NT2/D1 (cell line): ENCODE measurements around the gene CDK5RAP2.

Experiments
- DNase-seq: peaks from one replicate; pipeline ENCODE4 v3.0.0-alpha.2; 2011; ENCODE audit warnings: low read depth, low spot score
- H3K27me3 ChIP-seq: 2 replicates; pipeline ENCODE4 v1.6.0; 2011; ENCODE audit warnings: mild to moderate bottlenecking; ENCODE audit not compliant: insufficient read length, insufficient read depth
- H3K36me3 ChIP-seq: 2 replicates; pipeline ENCODE4 v1.6.1; 2011; ENCODE audit warnings: mild to moderate bottlenecking, low read length, mixed read lengths; ENCODE audit not compliant: insufficient read depth, insufficient read length
- H3K4me1 ChIP-seq: 2 replicates; pipeline ENCODE4 v1.5.1; 2011; ENCODE audit not compliant: insufficient read depth, insufficient read length
- H3K4me3 ChIP-seq: 2 replicates; pipeline ENCODE4 v1.5.1; 2011; ENCODE audit warnings: low read depth; ENCODE audit not compliant: insufficient read length
- H3K9ac ChIP-seq: 2 replicates; pipeline ENCODE4 v1.6.0; 2011; ENCODE audit warnings: low read depth; ENCODE audit not compliant: insufficient read length
- H3K9me3 ChIP-seq: 2 replicates; pipeline ENCODE4 v1.5.1; 2011; ENCODE audit warnings: mild to moderate bottlenecking, low read length; ENCODE audit not compliant: insufficient read depth
- SUZ12 ChIP-seq: IDR thresholded peaks from 2 replicates; pipeline ENCODE4 v1.6.1; 2011; ENCODE audit not compliant: insufficient read length, insufficient read depth; ENCODE audit errors: extremely low read depth
- YY1 ChIP-seq: IDR thresholded peaks from 2 replicates; pipeline ENCODE4 v1.6.1; 2011; ENCODE audit not compliant: insufficient read length, insufficient read depth
- ZNF274 ChIP-seq: IDR thresholded peaks from 2 replicates; pipeline ENCODE4 v1.6.1; 2011; ENCODE audit warnings: mild to moderate bottlenecking, low read depth, low read length

CDK5RAP2 gene

DNA sequence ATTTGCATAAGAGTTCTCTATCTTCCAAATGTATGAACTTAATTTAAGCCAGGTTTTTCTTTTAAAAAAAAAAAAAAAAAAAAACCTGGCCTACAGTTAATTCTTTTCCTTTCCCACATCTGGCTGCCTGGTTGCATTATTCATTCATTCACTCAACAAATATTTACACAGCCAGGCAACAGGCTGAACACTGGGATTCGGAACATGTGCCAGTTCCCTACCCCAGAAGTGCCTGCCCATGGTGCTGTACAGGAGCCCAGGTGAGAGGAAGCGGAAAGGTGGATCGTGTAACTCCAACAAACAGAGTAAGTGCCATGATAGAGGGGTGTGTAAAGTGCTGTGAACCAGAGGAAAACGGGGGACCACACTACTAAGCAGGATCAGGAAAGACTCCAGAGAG, 93.6 kb downstream of the CDK5RAP2 start:
- TF ChIP-seq ZNF274 (no peak), YY1 (no peak), SUZ12 (no peak)
- no peaks in the 10 kb centered on the region for H3K9me3 ChIP-seq
- peaks cover 3% of the 10 kb centered on the region for H3K4me1 ChIP-seq
- H3K36me3 ChIP-seq, result peaks cover 62% of the 10 kb centered on the region
- DNase-seq, result no peak
- no peaks in the 10 kb centered on the region for H3K27me3 ChIP-seq
- H3K4me3 ChIP-seq, result no peak overlapping the region
- H3K9ac ChIP-seq, result no peak overlapping the region

DNA sequence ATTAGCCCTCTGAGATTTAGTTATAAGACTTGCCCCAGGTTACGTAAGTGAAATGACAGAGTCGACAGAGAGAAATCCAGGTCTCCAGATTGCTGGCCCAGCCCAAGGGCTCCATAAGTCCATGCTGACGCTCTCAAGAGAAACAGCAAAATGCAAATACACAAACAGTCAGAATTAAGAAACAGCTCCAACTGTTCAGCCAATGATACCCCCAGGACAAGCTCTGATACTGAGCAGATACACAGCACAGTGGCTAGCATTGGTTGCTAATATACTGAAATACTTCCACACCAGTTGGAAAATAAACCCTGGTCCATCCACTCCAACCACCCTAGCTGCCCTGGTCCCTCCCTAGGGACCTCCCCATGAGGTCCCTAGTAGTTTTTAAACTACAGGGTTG, 94.2 kb downstream of the CDK5RAP2 start:
- no peak for TF ChIP-seq ZNF274
- TF ChIP-seq SUZ12, result no peak
- no peak for TF ChIP-seq YY1
- H3K27me3 ChIP-seq, result no peaks in the 10 kb centered on the region
- peaks cover 3% of the 10 kb centered on the region for H3K4me1 ChIP-seq
- no peak overlapping the region for H3K4me3 ChIP-seq
- no peak overlapping the region for H3K9ac ChIP-seq
- peaks cover 65% of the 10 kb centered on the region for H3K36me3 ChIP-seq
- no peak for DNase-seq
- H3K9me3 ChIP-seq, result no peaks in the 10 kb centered on the region

DNA sequence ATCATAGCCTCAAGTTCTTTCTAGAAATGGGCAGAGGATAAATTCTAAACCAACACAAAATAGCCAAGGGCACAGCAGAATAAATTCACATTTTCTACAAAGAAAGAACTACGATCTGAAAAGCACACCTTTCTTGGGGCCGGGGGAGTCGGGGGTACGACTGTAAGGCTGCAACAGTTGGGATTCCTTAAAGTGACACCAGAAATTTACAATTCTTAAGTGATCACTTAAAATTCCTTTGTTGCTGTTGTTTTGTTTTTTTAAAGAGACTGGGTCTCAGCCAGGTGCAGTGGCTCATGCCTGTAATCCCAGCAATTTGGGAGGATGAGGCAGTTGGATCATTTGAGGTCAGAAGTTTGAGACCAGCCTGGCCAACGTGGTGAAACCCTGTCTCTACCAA, 95.8 kb downstream of the CDK5RAP2 start:
- Histone ChIP-seq H3K9me3 (no peaks in the 10 kb centered on the region), H3K4me1 (peaks cover 3% of the 10 kb centered on the region), H3K36me3 (peaks cover 59% of the 10 kb centered on the region), H3K9ac (no peak overlapping the region), H3K27me3 (no peaks in the 10 kb centered on the region), H3K4me3 (no peak overlapping the region)
- peak; percentile 15 for DNase-seq
- TF ChIP-seq ZNF274, result no peak
- no peak for TF ChIP-seq YY1
- no peak for TF ChIP-seq SUZ12

DNA sequence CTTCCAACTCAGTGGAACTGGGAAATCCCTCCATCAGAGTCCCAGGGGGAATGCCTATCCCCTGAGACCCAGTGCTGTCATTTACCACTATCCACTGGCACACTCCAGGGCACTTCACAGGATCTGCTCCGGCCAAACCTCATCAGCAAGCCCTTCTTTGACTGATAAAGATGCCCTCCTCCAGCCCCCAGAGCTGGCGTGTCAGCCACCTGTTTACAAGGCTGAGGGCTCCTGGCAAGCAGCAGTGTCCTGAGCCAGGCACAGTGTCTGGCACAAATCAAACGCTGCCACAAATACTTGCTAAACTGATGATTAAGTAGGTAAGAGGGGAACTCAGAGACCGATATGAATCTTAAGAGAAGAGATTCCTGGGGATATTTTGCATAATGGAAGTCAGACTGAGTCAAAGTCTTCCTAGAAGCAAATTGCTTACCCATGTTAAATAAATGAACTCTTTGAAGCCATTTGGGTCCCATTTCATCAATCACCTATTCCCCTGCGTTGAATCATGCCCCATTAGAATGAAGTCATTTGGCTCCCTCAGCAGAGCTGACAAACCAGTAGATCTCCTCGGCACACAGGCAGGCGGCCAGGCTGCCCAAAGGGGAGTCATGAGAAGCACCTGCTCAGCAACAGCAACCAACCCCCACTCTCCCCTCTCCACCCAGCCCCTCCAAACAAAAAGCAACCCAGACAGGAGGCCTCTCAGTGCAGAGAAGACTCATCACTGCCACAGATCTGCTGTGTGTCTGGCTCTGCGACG, 97.4 kb downstream of the CDK5RAP2 start:
- peaks cover 53% of the 10 kb centered on the region for H3K36me3 ChIP-seq
- TF ChIP-seq ZNF274 (no peak), YY1 (no peak), SUZ12 (no peak)
- no peak for DNase-seq

DNA sequence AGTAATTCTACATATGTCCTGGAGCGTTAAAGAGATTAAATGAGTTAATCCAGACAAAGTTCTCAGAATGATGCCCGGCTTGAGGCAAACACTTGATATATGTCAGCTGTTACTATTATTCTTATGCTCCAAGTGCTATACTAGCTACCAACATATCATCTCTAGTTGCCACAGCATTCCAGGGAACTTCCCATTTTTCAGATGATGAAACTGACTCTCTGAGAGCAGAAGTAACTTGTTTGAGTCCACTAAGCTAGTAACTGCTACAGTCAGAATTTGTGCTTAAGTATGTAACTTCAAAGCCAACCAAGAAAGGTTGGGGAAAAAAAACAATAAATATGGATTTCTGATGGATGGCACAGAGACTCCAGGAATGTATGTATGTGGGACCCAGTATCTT, 98.1 kb downstream of the CDK5RAP2 start:
- TF ChIP-seq SUZ12 (no peak), ZNF274 (no peak), YY1 (no peak)
- H3K27me3 ChIP-seq, result no peaks in the 10 kb centered on the region
- H3K36me3 ChIP-seq, result peaks cover 52% of the 10 kb centered on the region
- H3K9me3 ChIP-seq, result no peaks in the 10 kb centered on the region
- no peak overlapping the region for H3K4me3 ChIP-seq
- H3K4me1 ChIP-seq, result peaks cover 3% of the 10 kb centered on the region
- H3K9ac ChIP-seq, result no peak overlapping the region
- DNase-seq, result no peak

More for the DNA sequence above, 97.4 kb downstream of the CDK5RAP2 start:
- no peak overlapping the region for H3K9ac ChIP-seq
- no peak overlapping the region for H3K4me3 ChIP-seq
- H3K27me3 ChIP-seq, result no peaks in the 10 kb centered on the region
- H3K4me1 ChIP-seq, result peaks cover 3% of the 10 kb centered on the region
- H3K9me3 ChIP-seq, result no peaks in the 10 kb centered on the region

DNA sequence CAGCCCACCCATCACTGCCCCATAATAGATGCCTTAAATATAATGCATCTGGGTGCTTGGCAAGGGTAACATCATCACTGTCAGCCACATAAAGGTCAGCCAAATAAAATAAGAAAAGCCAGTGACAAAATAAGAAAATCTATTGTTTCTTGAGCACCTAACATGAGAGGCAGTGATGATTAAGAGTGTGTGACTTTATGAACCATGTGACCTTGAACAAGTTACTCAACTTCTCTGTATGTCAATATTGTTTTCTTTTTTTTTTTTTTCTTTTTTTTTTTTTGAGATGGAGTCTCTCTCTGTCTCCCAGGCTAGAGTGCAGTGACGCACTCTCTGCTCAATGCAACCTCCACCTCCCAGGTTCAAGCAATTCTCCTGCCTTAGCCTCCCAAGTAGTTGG, 98.7 kb downstream of the CDK5RAP2 start:
- no peak for TF ChIP-seq ZNF274
- no peak for TF ChIP-seq YY1
- no peak for TF ChIP-seq SUZ12

DNA sequence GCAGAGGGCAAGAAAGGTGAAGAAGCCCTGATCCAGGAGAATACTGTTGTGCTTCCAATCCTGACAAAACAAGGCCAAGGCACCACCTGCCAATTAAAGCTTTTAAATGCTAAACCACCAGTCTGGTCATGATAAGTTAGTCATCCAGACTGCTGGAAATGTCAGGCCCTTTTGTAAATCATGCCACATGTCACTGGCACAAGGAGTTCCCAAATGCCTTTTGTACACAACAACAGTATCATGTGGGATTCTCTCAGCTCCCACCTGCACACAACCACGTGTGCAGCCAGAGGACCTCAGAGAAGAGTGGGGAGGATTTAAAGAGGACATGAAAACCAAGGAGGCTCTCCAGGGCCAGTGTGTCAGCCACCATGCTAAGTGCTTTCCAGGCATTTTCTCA, 99.3 kb downstream of the CDK5RAP2 start:
- Histone ChIP-seq H3K4me1 (no peaks in the 10 kb centered on the region), H3K9me3 (no peaks in the 10 kb centered on the region), H3K9ac (no peak overlapping the region), H3K27me3 (no peaks in the 10 kb centered on the region), H3K36me3 (peaks cover 52% of the 10 kb centered on the region), H3K4me3 (no peak overlapping the region)
- no peak for TF ChIP-seq ZNF274
- TF ChIP-seq YY1, result no peak
- no peak for TF ChIP-seq SUZ12
- DNase-seq, result no peak

More for the DNA sequence above, 98.7 kb downstream of the CDK5RAP2 start:
- DNase-seq, result no peak
- Histone ChIP-seq H3K9me3 (no peaks in the 10 kb centered on the region), H3K36me3 (peaks cover 50% of the 10 kb centered on the region), H3K27me3 (no peaks in the 10 kb centered on the region), H3K4me1 (no peaks in the 10 kb centered on the region), H3K4me3 (no peak overlapping the region), H3K9ac (no peak overlapping the region)
